Hepatocyte (in vitro differentiated cells): ENCODE results near the gene ZNF436.

Source experiments
- EZH2 ChIP-seq: fragments of 200-600 bp; sonication (generic); IDR thresholded peaks from 2 replicates; pipeline ENCODE4 v1.6.1; 2016; ENCODE audit warnings: antibody characterized with exemption, mild to moderate bottlenecking, borderline replicate concordance
- EZH2phosphoT487 ChIP-seq: fragments of 200-600 bp; sonication (generic); IDR thresholded peaks from one replicate; pipeline ENCODE4 v1.6.1; 2018; ENCODE audit warnings: antibody characterized with exemption, mild to moderate bottlenecking, low read depth, moderate library complexity; ENCODE audit not compliant: unreplicated experiment, severe bottlenecking
- TF ChIP-seq, protein P1 (sequence below): fragments of 200-600 bp; sonication (generic); IDR thresholded peaks from 2 replicates; pipeline ENCODE4 v1.5.1; 2016; ENCODE audit warnings: antibody characterized with exemption, mild to moderate bottlenecking; ENCODE audit not compliant: poor library complexity

GRCh38 chr1:23381233-23381885 is 11.7 kb upstream of the ZNF436 start:
- TF ChIP-seq, protein P1, sequence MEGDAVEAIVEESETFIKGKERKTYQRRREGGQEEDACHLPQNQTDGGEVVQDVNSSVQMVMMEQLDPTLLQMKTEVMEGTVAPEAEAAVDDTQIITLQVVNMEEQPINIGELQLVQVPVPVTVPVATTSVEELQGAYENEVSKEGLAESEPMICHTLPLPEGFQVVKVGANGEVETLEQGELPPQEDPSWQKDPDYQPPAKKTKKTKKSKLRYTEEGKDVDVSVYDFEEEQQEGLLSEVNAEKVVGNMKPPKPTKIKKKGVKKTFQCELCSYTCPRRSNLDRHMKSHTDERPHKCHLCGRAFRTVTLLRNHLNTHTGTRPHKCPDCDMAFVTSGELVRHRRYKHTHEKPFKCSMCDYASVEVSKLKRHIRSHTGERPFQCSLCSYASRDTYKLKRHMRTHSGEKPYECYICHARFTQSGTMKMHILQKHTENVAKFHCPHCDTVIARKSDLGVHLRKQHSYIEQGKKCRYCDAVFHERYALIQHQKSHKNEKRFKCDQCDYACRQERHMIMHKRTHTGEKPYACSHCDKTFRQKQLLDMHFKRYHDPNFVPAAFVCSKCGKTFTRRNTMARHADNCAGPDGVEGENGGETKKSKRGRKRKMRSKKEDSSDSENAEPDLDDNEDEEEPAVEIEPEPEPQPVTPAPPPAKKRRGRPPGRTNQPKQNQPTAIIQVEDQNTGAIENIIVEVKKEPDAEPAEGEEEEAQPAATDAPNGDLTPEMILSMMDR = no peak
- TF ChIP-seq EZH2 (no peak), EZH2phosphoT487 (no peak)
